Loucy (cell line): ENCODE results near the gene TRERF1.

Experiments used
- H2AFZ ChIP-seq: fragments of 200-600 bp; sonication (generic); 2 replicates; pipeline ENCODE4 v1.6.0; 2016; ENCODE audit warnings: antibody characterized with exemption, mild to moderate bottlenecking, low read length, moderate library complexity
- H3F3A ChIP-seq: fragments of 200-600 bp; 2 replicates; pipeline ENCODE4 v1.6.0; 2016; ENCODE audit warnings: antibody characterized with exemption, low read depth, mild to moderate bottlenecking
- H3K27me3 ChIP-seq: fragments of 200-600 bp; sonication (generic); 2 replicates; pipeline ENCODE4 v1.6.1; 2014; ENCODE audit warnings: low read length, mild to moderate bottlenecking; ENCODE audit not compliant: insufficient read depth, poor library complexity, severe bottlenecking
- H3K36me3 ChIP-seq: fragments of 200-600 bp; sonication (generic); 2 replicates; pipeline ENCODE4 v1.6.1; 2016; ENCODE audit warnings: low read length; ENCODE audit not compliant: insufficient read depth
- H3K4me1 ChIP-seq: fragments of 200-600 bp; sonication (generic); 2 replicates; pipeline ENCODE4 v1.5.1; 2014; ENCODE audit warnings: low read length, mild to moderate bottlenecking; ENCODE audit not compliant: insufficient read depth, poor library complexity, severe bottlenecking
- H3K4me2 ChIP-seq: fragments of 200-600 bp; sonication (generic); 2 replicates; pipeline ENCODE4 v1.6.0; 2014; ENCODE audit warnings: antibody characterized with exemption, low read length, low read depth, mild to moderate bottlenecking; ENCODE audit not compliant: poor library complexity, severe bottlenecking
- H3K4me3 ChIP-seq: fragments of 200-600 bp; sonication (generic); 2 replicates; pipeline ENCODE4 v1.5.1; 2014; ENCODE audit warnings: low read length, mild to moderate bottlenecking, mixed read lengths; ENCODE audit not compliant: poor library complexity, severe bottlenecking
- H3K79me2 ChIP-seq: fragments of 200-600 bp; sonication (generic); 2 replicates; pipeline ENCODE4 v1.6.1; 2014; ENCODE audit warnings: low read length; ENCODE audit not compliant: insufficient read depth
- H3K9ac ChIP-seq: fragments of 200-600 bp; sonication (generic); 2 replicates; pipeline ENCODE4 v1.6.0; 2014; ENCODE audit warnings: mild to moderate bottlenecking, low read depth, low read length, moderate library complexity; ENCODE audit not compliant: poor library complexity, severe bottlenecking
- H3K9me2 ChIP-seq: fragments of 200-600 bp; sonication (generic); replicated peaks from 2 replicates; pipeline ENCODE4 v1.6.1; 2016; ENCODE audit warnings: low read depth, low read length, mixed read lengths
- H3K9me3 ChIP-seq: fragments of 200-600 bp; sonication (generic); 2 replicates; pipeline ENCODE4 v1.6.1; 2014; ENCODE audit warnings: mild to moderate bottlenecking, antibody characterized with exemption, low read length, low read depth; ENCODE audit not compliant: insufficient read depth
- H4K20me1 ChIP-seq: fragments of 200-600 bp; sonication (generic); 2 replicates; pipeline ENCODE4 v1.6.0; 2014; ENCODE audit warnings: antibody characterized with exemption, low read length, mild to moderate bottlenecking; ENCODE audit not compliant: insufficient read depth, poor library complexity, severe bottlenecking
- CTCF ChIP-seq: fragments of 200-600 bp; sonication (generic); conservative IDR thresholded peaks from 2 replicates; pipeline ENCODE4 v1.5.1; 2014; ENCODE audit warnings: mild to moderate bottlenecking, antibody characterized with exemption, low read length
- EZH2phosphoT487 ChIP-seq: fragments of 200-600 bp; IDR thresholded peaks from 2 replicates; pipeline ENCODE4 v1.6.1; 2018; ENCODE audit warnings: antibody characterized with exemption, mild to moderate bottlenecking, moderate library complexity, borderline replicate concordance

Gene TRERF1

GRCh38 chr6:42337985-42338743, 113.6 kb downstream of the TRERF1 start:
- H3F3A ChIP-seq: no peaks in the 10 kb centered on the region
- H3K9ac ChIP-seq: no peak overlapping the region
- H3K9me3 ChIP-seq: no peaks in the 10 kb centered on the region
- H2AFZ ChIP-seq: no peak overlapping the region
- H3K79me2 ChIP-seq: peaks cover 11% of the 10 kb centered on the region; the same call in 1 of the 2 replicates
- H4K20me1 ChIP-seq: no peaks in the 10 kb centered on the region
- no peaks in the 10 kb centered on the region for H3K27me3 ChIP-seq
- H3K4me1 ChIP-seq: peaks cover 9% of the 10 kb centered on the region
- H3K4me2 ChIP-seq: no peak overlapping the region
- H3K36me3 ChIP-seq: peaks cover 3% of the 10 kb centered on the region; the same call in 1 of the 2 replicates
- no peak overlapping the region for H3K4me3 ChIP-seq
- TF ChIP-seq CTCF (no peak), EZH2phosphoT487 (no peak)
- no peaks in the 10 kb centered on the region for H3K9me2 ChIP-seq

- Histone ChIP-seq H3K4me2 (no peak overlapping the region), H4K20me1 (no peaks in the 10 kb centered on the region), H3K9me2 (no peaks in the 10 kb centered on the region), H3K36me3 (peaks cover 3% of the 10 kb centered on the region; the same call in 1 of the 2 replicates), H2AFZ (no peak overlapping the region), H3K79me2 (peaks cover 15% of the 10 kb centered on the region; the same call in 1 of the 2 replicates), H3K9ac (no peak overlapping the region), H3K4me3 (no peak overlapping the region), H3F3A (no peaks in the 10 kb centered on the region), H3K9me3 (no peaks in the 10 kb centered on the region), H3K27me3 (no peaks in the 10 kb centered on the region), H3K4me1 (no peaks in the 10 kb centered on the region)
- TF ChIP-seq CTCF (no peak), EZH2phosphoT487 (no peak)
These were observed 115.3 kb downstream of the TRERF1 start for GRCh38 chr6:42336431-42336830.

GRCh38 chr6:42335896-42336295, 115.8 kb downstream of the TRERF1 start:
- H3K4me3 ChIP-seq: no peak overlapping the region
- no peaks in the 10 kb centered on the region for H3K9me3 ChIP-seq
- H3K36me3 ChIP-seq: peaks cover 3% of the 10 kb centered on the region; the same call in 1 of the 2 replicates
- TF ChIP-seq EZH2phosphoT487 (no peak), CTCF (no peak)
- H3K9ac ChIP-seq: no peak overlapping the region
- no peak overlapping the region for H3K4me2 ChIP-seq
- no peaks in the 10 kb centered on the region for H3F3A ChIP-seq
- no peaks in the 10 kb centered on the region for H3K9me2 ChIP-seq
- H4K20me1 ChIP-seq: no peaks in the 10 kb centered on the region
- H2AFZ ChIP-seq: no peak overlapping the region
- H3K27me3 ChIP-seq: no peaks in the 10 kb centered on the region
- H3K4me1 ChIP-seq: no peaks in the 10 kb centered on the region
- peaks cover 15% of the 10 kb centered on the region; the same call in 1 of the 2 replicates for H3K79me2 ChIP-seq
